SK-N-MC (cell line): ENCODE results near the gene FBXL19.

Experiments
- EZH2 ChIP-seq: fragments of 200-600 bp; sonication (generic); IDR thresholded peaks from one replicate; pipeline ENCODE4 v1.6.1; 2017; ENCODE audit warnings: antibody characterized with exemption
- FOXP2 ChIP-seq: optimal IDR thresholded peaks from 2 replicates; pipeline ENCODE3; 2011; ENCODE audit warnings: mild to moderate bottlenecking, moderate library complexity; ENCODE audit not compliant: insufficient read depth; ENCODE audit errors: extremely low read length, control extremely low read depth
- POLR2AphosphoS5 ChIP-seq: IDR thresholded peaks from 2 replicates; pipeline ENCODE4 v1.6.1; 2012; ENCODE audit warnings: mild to moderate bottlenecking, low read depth, low read length, borderline replicate concordance

DNA sequence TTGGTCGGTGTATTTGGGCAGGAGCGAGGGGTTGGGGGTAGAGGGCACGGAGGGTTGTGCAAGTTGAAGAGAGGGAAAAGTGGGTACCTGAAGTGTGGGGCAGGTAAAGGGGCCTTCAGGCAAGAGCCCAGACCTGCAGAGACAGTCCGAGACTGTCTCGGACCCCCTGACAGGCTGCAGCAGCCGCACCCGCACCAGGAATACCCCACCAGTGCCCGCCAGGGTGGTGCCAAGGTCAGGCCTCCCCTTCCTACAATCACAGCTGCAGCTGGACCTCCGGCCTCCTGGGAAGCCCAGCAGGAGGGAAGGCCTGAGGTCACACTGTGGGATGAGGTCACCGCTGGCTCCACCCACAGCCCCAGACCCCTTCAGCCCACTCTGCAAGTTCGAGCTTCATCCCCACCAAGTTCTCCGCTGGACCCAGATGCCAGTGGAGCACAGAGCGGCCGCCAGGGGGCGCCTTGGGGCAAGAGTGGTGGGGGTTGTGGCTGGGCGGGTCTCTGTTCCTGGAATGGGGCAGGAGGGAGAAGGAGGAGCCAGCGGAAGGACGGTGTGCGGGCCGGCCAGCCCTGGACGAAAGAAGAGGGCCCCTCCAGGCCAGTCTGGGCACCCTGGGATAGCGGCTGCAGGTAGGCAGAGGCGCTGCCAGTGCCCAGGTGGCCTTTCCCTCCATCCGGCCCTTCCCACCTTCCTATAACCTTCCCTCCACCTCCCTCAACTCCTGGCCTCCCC is 61.5 kb downstream of the FBXL19 start, which contains the start of gene HSD3B7:
- TF ChIP-seq EZH2 (no peak), POLR2AphosphoS5 (peak; percentile 47; the same call in 1 of the 2 replicates), FOXP2 (no peak)
